ENCODE results near the gene TEC. TPM values are rescaled to one million over a fixed set of nuclear protein-coding genes. Genes with fewer than 3 reads are reported as not detected.

The TEC gene
- total and polyA plus RNA-seq, 2 experiments from 2014 or later, result 2.9 to 3.0 TPM

- TF ChIP-seq ZNF462 (CRISPR knock-in tag; IDR thresholded peaks at IDR 0.05) (no peak), JUNB (IDR thresholded peaks at IDR 0.05; ENCODE audit: unreplicated experiment) (no peak), CREB1 (CRISPR knock-in tag; IDR thresholded peaks at IDR 0.05; ENCODE audit: low read depth) (no peak), NANOG (IDR thresholded peaks at IDR 0.05; ENCODE audit: borderline replicate concordance) (no peak)
Measured at GRCh38 chr4:48244665-48245064, 25.0 kb downstream of the TEC start (continued).

GRCh38 chr4:48243887-48244286 lies 25.8 kb downstream of the TEC start:
- H3K4me2 ChIP-seq, result no peak overlapping the region
- TF ChIP-seq POLR2AphosphoS5 (IDR thresholded peaks at IDR 0.05; ENCODE audit: low read depth), result no peak
- no peak for TF ChIP-seq ZNF331 (CRISPR knock-in tag; IDR thresholded peaks at IDR 0.05; ENCODE audit: low read depth)
- TF ChIP-seq ZNF114 (CRISPR knock-in tag; IDR thresholded peaks at IDR 0.05), result no peak
- no peak overlapping the region for H3K4me3 ChIP-seq
- Mint-ChIP-seq H3K4me1 (no peaks in the 10 kb centered on the region), H3K27me3 (ENCODE audit: insufficient read depth, low read depth, poor library complexity) (no peaks in the 10 kb centered on the region), H3K4me3 (no peak overlapping the region), H3K9me3 (no peaks in the 10 kb centered on the region), H3K27ac (no peak overlapping the region), H3K36me3 (ENCODE audit: low read depth) (no peaks in the 10 kb centered on the region)
- no peaks in the 10 kb centered on the region for H3K27me3 ChIP-seq (ENCODE audit: insufficient read depth)
- ATAC-seq, result no peak
- DNase-seq (ENCODE audit: low spot score), result no peak
- no peaks in the 10 kb centered on the region for H3K4me1 ChIP-seq (ENCODE audit: insufficient read depth)
- H3K27ac ChIP-seq (ENCODE audit: low read depth), result no peak overlapping the region
- no peaks in the 10 kb centered on the region for H3K9me2 ChIP-seq (ENCODE audit: insufficient read depth)
- 0 out of 2 replicates have a peak, but pooled peaks cover 9% of the 10 kb centered on the region for H3K79me2 ChIP-seq (replicated peaks; ENCODE audit: insufficient read depth)
- H3F3A ChIP-seq (replicated peaks; ENCODE audit: low read depth), result no peaks in the 10 kb centered on the region
- no peaks in the 10 kb centered on the region for H4K20me1 ChIP-seq (replicated peaks; ENCODE audit: insufficient read depth)
- H3K36me3 ChIP-seq (ENCODE audit: insufficient read depth), result no peaks in the 10 kb centered on the region
- no peak overlapping the region for H2AFZ ChIP-seq
